Panc1 (cell line): ENCODE results near the gene DNM3. TPM values are rescaled to one million over a fixed set of nuclear protein-coding genes. Genes with fewer than 3 reads are reported as not detected.

Source experiments
- ATAC-seq: fragments of 200-7000 bp; cut with Tn5 transposase; 2 replicates; pipeline ENCODE4 v1.9.1; 2020; ENCODE audit warnings: mild to moderate bottlenecking, moderate library complexity
- BruUV-seq: library from RNA; stranded (reverse); fragments of 400-500 nt; replicated peaks from 2 replicates; lab custom pipeline; 2021; lab: Mats Ljungman, UMichigan
- CTCF ChIA-PET: fragments of 300-600 bp; sonication (Branson Sonifier 250); formaldehyde crosslinking; loops from one replicate; lab custom pipeline; 2022; ENCODE audit warnings: antibody characterized with exemption; lab: Charles Lee
- POLR2A ChIA-PET: fragments of 300-600 bp; sonication (Branson Sonifier 250); formaldehyde crosslinking; loops from one replicate; lab custom pipeline; 2022; ENCODE audit warnings: antibody characterized with exemption; lab: Charles Lee
- DNase-seq: peaks from one replicate; pipeline ENCODE4 v3.0.0-alpha.2; 2010; ENCODE audit warnings: low read depth, low spot score
- H3K27ac ChIP-seq: 2 replicates; pipeline ENCODE4 v1.5.1; 2011; ENCODE audit warnings: mild to moderate bottlenecking, low read length, inconsistent platforms
- H3K27me3 ChIP-seq: fragments of 200-500 bp; sonication (Bioruptor generic); 2 replicates; pipeline ENCODE4 v1.6.0; 2014; ENCODE audit warnings: low read length, inconsistent platforms; ENCODE audit not compliant: control insufficient read depth, insufficient read depth
- H3K36me3 ChIP-seq: fragments of 200-500 bp; sonication (Bioruptor generic); 2 replicates; pipeline ENCODE4 v1.5.1; 2014; ENCODE audit warnings: inconsistent platforms, mild to moderate bottlenecking, low read length, moderate library complexity; ENCODE audit not compliant: control insufficient read depth, insufficient read depth
- H3K4me1 ChIP-seq: 2 replicates; pipeline ENCODE4 v1.5.1; 2011; ENCODE audit warnings: inconsistent platforms, mild to moderate bottlenecking, low read length, moderate library complexity; ENCODE audit not compliant: control insufficient read depth, insufficient read depth
- H3K4me3 ChIP-seq, 2 experiments: 2 replicates each; pipeline ENCODE4 v1.5.1; 2011 to 2012; ENCODE audit warnings: low read depth in 2 of 2, low read length in 2 of 2, mild to moderate bottlenecking in 2 of 2, inconsistent platforms in 1 of 2, moderate library complexity in 1 of 2
- H3K9me3 ChIP-seq: fragments of 200-500 bp; sonication (Bioruptor generic); 2 replicates; pipeline ENCODE4 v1.5.1; 2014; ENCODE audit warnings: low read depth, mild to moderate bottlenecking, inconsistent platforms, low read length, moderate library complexity; ENCODE audit not compliant: control insufficient read depth, insufficient read depth
- CTCF ChIP-seq: fragments of 450-650 bp; IDR thresholded peaks from 2 replicates; pipeline ENCODE4 v1.5.1; 2017; ENCODE audit warnings: mild to moderate bottlenecking
- POLR2AphosphoS5 ChIP-seq: IDR thresholded peaks from 2 replicates; pipeline ENCODE4 v1.6.1; 2012; ENCODE audit warnings: mild to moderate bottlenecking, low read depth, low read length, moderate library complexity
- REST ChIP-seq, 2 experiments: IDR thresholded peaks; 2 replicates each; pipeline ENCODE4 v1.6.1; 2011 to 2012; ENCODE audit warnings: low read depth in 2 of 2, control low read depth in 1 of 2, low read length in 1 of 2, mild to moderate bottlenecking in 1 of 2, moderate library complexity in 1 of 2; ENCODE audit not compliant: insufficient read depth in 1 of 2
- SIN3A ChIP-seq: IDR thresholded peaks from 2 replicates; pipeline ENCODE4 v1.6.1; 2012; ENCODE audit warnings: low read depth, mild to moderate bottlenecking, low read length, moderate library complexity, borderline replicate concordance; ENCODE audit not compliant: insufficient read depth
- TCF7L2 ChIP-seq: IDR thresholded peaks from 2 replicates; pipeline ENCODE4 v1.6.1; 2011; ENCODE audit warnings: mild to moderate bottlenecking, low read depth, low read length, inconsistent platforms
- in situ Hi-C: cut with HindIII; loops from 2 replicates; pipeline ENCODE4 v1.10.0; 2016; ENCODE audit warnings: low sequenced_read_pairs, low pct_unique_long_range_greater_than_20kb
- intact Hi-C: fragments of 100-400 bp; cut with micrococcal nuclease; formaldehyde crosslinking; loops from one replicate; pipeline ENCODE4 v1.10.0; 2022; ENCODE audit not compliant: unreplicated experiment
- total RNA-seq: library from RNA; stranded (reverse); gene quantifications from one replicate; pipeline ENCODE4 v1.2.1, GENCODE V29; 2021; ENCODE audit not compliant: unreplicated experiment

The DNM3 gene
- total RNA-seq, 1 experiment from 2014 or later, result 0.46 TPM

GRCh38 chr1:172254521-172255222 is 413.4 kb downstream of the DNM3 start:
- Histone ChIP-seq H3K36me3 (no peaks in the 10 kb centered on the region), H3K27ac (peak overlapping the region; percentile 83), H3K9me3 (no peaks in the 10 kb centered on the region; the same call in 1 of the 2 replicates), H3K4me1 (peaks cover 12% of the 10 kb centered on the region), H3K4me3 (no peak overlapping the region), H3K27me3 (no peaks in the 10 kb centered on the region)
- no TSS peak for BruUV-seq
- POLR2A ChIA-PET, result interaction anchor here (0.6 to 1.1 kb wide), 3 partner anchors 12 to 156 kb away, joined by 3 to 4 read pairs (median 4); no protein-coding TSS in a partner anchor
- CTCF ChIA-PET, result interaction anchor here (0.6 to 0.7 kb wide), 2 partner anchors 16 to 495 kb away, joined by 3 read pairs; no protein-coding TSS in a partner anchor
- TF ChIP-seq REST (IDR thresholded peaks at IDR 0.05; ENCODE audit: insufficient read depth in 1 of 2, low read depth in 2 of 2, low read length in 1 of 2), result no peak
- TF ChIP-seq SIN3A, result no peak
- peak; percentile 58; the same call in 1 of the 2 replicates for TF ChIP-seq TCF7L2
- TF ChIP-seq POLR2AphosphoS5, result peak; percentile 39; the same call in 1 of the 2 replicates
- no peak for TF ChIP-seq CTCF
- peak; percentile 95 for ATAC-seq
- in situ Hi-C loops, result no loop called here
- intact Hi-C loops, result no loop called here
- DNase-seq, result peak; percentile 66

GRCh38 chr1:172255223-172255560 is 413.9 kb downstream of the DNM3 start:
- CTCF ChIA-PET, result interaction anchor here (0.7 kb wide), 1 partner anchor 494 kb away, joined by 3 read pairs; no protein-coding TSS in a partner anchor
- in situ Hi-C loops, result no loop called here
- Histone ChIP-seq H3K4me3 (no peak overlapping the region), H3K27me3 (no peaks in the 10 kb centered on the region), H3K9me3 (peaks cover 5% of the 10 kb centered on the region; the same call in 1 of the 2 replicates), H3K27ac (peak overlapping the region; percentile 83), H3K4me1 (peaks cover 12% of the 10 kb centered on the region), H3K36me3 (no peaks in the 10 kb centered on the region)
- POLR2A ChIA-PET, result no interaction called here
- no peak for DNase-seq
- intact Hi-C loops, result no loop called here
- peak; percentile 96 for ATAC-seq
- BruUV-seq, result no TSS peak
- TF ChIP-seq SIN3A (no peak), REST (IDR thresholded peaks at IDR 0.05; ENCODE audit: insufficient read depth in 1 of 2, low read depth in 2 of 2, low read length in 1 of 2) (no peak), POLR2AphosphoS5 (no peak), TCF7L2 (no peak), CTCF (no peak)
